Fibroblast of skin of right quadriceps (primary cell): ENCODE data around the gene PLPPR2.
A peak's percentile ranks its signal among the peaks of the same experiment; 100 is the strongest.
"Not testable (repeated sequence)": the region's sequence is repeated elsewhere in the genome, so short reads cannot be mapped to it uniquely, and the experiment has no call there.

Experiments
- DNase-seq: peaks from one replicate; pipeline ENCODE4 v3.0.0-alpha.2; 2013

PLPPR2 gene

GRCh38 chr19:11404588-11405222 is 49.5 kb downstream of the PLPPR2 start:
- no peak for DNase-seq

DNA sequence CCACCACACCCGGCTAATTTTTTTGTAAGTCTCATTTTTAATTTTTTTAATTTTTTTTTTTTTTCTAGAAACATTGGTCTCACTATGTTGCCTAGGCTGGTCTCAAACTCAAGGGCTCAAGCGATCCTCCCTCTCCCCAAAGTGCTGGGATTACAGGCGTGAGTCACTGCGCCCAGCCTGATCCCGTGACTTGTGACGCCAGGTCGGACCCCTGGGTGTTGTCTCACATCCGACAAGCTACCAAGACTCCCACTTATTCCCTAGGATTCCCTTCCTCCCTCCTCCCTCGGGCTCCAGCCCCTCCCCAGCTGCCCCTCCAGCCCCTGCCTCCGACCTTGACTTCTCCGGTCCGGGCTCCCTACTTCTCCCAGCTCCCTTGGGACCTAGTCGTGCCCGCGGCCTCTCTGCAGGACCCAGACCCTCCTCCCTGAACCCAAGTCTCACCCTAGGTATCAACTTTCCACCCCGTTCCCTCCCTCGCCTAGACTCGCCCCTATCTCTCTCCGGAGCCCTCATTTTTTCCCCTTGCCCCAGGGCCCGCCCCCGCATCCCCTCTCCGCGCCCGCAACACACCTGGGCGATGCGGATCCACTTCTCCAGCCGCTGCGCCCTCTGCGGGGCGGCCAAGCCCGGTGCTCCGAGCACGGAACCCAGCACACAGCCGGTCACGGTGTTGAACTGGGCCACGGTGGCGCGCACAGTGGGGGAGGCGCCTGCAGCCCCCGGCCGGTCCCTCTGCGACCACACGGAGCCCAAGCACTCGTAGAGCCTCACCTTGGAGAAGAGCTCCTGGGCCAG is 50.8 kb downstream of the PLPPR2 start:
- DNase-seq: no peak

DNA sequence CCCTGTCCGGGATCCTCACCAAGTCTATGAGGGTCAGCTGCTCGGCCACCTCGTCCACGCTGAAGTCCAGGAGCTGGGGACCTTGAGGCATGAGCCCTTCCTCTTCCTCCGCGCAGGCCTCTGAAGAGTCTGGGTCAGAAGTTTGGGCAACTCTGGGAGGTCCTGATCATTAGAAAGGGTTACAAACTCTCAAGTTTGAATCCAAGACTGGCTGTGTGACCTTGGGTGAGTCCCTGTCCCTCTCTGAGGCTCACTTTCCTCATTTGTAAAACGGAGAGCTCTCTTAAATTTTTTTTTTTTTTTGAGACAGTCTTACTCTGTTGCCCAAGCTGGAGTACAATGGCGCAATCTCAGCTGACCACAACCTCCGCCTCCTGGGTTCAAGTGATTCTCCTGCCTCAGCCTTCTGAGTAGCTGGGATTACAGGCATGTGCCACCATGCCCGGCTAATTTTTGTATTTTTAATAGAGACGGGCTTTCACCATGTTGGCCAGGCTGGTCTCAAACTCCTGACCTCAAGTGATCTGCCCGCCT is 51.5 kb downstream of the PLPPR2 start:
- DNase-seq: not testable (repeated sequence)

DNA sequence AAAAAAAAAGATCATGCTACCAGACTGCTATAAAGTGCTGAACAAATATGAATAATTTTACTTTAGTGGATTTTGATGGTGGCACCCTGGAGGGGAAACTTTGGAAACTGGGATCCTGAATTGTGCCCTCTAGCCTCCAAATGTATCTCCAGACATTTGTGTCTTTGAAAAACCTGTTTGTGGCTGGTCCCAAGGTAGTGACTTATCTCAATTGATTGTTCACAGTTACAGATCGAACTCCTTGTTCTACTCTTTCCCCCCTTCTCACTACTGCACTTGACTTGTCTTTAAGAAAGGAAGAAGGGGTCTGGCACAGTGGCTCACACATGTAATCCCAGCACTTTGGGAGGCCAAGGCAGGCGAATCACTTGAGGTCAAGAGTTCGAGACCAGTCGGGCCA is 53.4 kb downstream of the PLPPR2 start:
- no peak for DNase-seq

GRCh38 chr19:11410682-11411081 is 55.5 kb downstream of the PLPPR2 start:
- peak; percentile 41 for DNase-seq

GRCh38 chr19:11414544-11414943 is 59.3 kb downstream of the PLPPR2 start:
- DNase-seq: no peak
